ENCODE results near the gene CIROP. TPM values are rescaled to one million over a fixed set of nuclear protein-coding genes. Genes with fewer than 3 reads are reported as not detected.

Gene CIROP
- total and polyA plus RNA-seq, 9 of the 15 experiments (the other 6 are each of a cell fraction or from before 2014, with no cell fraction given), result not detected

GRCh38 chr14:23068789-23069412 lies 35.9 kb downstream of the CIROP start (continued):
- TF ChIP-seq ID3 (CRISPR knock-in tag; IDR thresholded peaks at IDR 0.05) (no peak), ID3 (tag; IDR thresholded peaks at IDR 0.05) (no peak), ZKSCAN3 (CRISPR knock-in tag; IDR thresholded peaks at IDR 0.05) (no peak), MCM7 (IDR thresholded peaks at IDR 0.05) (no peak), DACH1 (IDR thresholded peaks at IDR 0.05; ENCODE audit: partially characterized antibody) (no peak), PHF21A (IDR thresholded peaks at IDR 0.05; ENCODE audit: borderline replicate concordance, low read depth) (no peak), ZNF717 (CRISPR knock-in tag; IDR thresholded peaks at IDR 0.05) (no peak), TARDBP (IDR thresholded peaks at IDR 0.05) (no peak), ZNF282 (CRISPR knock-in tag; IDR thresholded peaks at IDR 0.05) (no peak), ZNF512 (tag; IDR thresholded peaks at IDR 0.05) (no peak), TCF3 (CRISPR knock-in tag; IDR thresholded peaks at IDR 0.05) (no peak)
- TF ChIP-seq, protein P1, sequence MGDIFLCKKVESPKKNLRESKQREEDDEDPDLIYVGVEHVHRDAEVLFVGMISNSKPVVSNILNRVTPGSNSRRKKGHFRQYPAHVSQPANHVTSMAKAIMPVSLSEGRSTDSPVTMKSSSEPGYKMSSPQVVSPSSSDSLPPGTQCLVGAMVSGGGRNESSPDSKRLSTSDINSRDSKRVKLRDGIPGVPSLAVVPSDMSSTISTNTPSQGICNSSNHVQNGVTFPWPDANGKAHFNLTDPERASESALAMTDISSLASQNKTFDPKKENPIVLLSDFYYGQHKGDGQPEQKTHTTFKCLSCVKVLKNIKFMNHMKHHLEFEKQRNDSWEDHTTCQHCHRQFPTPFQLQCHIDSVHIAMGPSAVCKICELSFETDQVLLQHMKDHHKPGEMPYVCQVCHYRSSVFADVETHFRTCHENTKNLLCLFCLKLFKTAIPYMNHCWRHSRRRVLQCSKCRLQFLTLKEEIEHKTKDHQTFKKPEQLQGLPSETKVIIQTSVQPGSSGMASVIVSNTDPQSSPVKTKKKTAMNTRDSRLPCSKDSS (IDR thresholded peaks at IDR 0.05; ENCODE audit: low read depth, partially characterized antibody), result no peak
- TF ChIP-seq, protein P2, sequence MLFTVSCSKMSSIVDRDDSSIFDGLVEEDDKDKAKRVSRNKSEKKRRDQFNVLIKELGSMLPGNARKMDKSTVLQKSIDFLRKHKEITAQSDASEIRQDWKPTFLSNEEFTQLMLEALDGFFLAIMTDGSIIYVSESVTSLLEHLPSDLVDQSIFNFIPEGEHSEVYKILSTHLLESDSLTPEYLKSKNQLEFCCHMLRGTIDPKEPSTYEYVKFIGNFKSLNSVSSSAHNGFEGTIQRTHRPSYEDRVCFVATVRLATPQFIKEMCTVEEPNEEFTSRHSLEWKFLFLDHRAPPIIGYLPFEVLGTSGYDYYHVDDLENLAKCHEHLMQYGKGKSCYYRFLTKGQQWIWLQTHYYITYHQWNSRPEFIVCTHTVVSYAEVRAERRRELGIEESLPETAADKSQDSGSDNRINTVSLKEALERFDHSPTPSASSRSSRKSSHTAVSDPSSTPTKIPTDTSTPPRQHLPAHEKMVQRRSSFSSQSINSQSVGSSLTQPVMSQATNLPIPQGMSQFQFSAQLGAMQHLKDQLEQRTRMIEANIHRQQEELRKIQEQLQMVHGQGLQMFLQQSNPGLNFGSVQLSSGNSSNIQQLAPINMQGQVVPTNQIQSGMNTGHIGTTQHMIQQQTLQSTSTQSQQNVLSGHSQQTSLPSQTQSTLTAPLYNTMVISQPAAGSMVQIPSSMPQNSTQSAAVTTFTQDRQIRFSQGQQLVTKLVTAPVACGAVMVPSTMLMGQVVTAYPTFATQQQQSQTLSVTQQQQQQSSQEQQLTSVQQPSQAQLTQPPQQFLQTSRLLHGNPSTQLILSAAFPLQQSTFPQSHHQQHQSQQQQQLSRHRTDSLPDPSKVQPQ (CRISPR knock-in tag; IDR thresholded peaks at IDR 0.05; ENCODE audit: borderline replicate concordance), result no peak
- TF ChIP-seq, protein P3, sequence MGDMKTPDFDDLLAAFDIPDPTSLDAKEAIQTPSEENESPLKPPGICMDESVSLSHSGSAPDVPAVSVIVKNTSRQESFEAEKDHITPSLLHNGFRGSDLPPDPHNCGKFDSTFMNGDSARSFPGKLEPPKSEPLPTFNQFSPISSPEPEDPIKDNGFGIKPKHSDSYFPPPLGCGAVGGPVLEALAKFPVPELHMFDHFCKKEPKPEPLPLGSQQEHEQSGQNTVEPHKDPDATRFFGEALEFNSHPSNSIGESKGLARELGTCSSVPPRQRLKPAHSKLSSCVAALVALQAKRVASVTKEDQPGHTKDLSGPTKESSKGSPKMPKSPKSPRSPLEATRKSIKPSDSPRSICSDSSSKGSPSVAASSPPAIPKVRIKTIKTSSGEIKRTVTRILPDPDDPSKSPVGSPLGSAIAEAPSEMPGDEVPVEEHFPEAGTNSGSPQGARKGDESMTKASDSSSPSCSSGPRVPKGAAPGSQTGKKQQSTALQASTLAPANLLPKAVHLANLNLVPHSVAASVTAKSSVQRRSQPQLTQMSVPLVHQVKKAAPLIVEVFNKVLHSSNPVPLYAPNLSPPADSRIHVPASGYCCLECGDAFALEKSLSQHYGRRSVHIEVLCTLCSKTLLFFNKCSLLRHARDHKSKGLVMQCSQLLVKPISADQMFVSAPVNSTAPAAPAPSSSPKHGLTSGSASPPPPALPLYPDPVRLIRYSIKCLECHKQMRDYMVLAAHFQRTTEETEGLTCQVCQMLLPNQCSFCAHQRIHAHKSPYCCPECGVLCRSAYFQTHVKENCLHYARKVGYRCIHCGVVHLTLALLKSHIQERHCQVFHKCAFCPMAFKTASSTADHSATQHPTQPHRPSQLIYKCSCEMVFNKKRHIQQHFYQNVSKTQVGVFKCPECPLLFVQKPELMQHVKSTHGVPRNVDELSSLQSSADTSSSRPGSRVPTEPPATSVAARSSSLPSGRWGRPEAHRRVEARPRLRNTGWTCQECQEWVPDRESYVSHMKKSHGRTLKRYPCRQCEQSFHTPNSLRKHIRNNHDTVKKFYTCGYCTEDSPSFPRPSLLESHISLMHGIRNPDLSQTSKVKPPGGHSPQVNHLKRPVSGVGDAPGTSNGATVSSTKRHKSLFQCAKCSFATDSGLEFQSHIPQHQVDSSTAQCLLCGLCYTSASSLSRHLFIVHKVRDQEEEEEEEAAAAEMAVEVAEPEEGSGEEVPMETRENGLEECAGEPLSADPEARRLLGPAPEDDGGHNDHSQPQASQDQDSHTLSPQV (IDR thresholded peaks at IDR 0.05), result peak; percentile 91

All from K562 (cell line).